GM06990 (cell line): Measurements from ENCODE around the gene ADCY5.

Experiments used
- DNase-seq: peaks from one replicate; pipeline ENCODE4 v3.0.0-alpha.2; 2011; ENCODE audit not compliant: insufficient read length; ENCODE audit errors: extremely low read depth
- H3K27me3 ChIP-seq: replicated peaks from 2 replicates; pipeline ENCODE4 v1.6.0; 2011; ENCODE audit warnings: low read length; ENCODE audit not compliant: control insufficient read depth, insufficient read depth
- H3K36me3 ChIP-seq: 2 replicates; pipeline ENCODE4 v1.5.1; 2011; ENCODE audit warnings: low read length; ENCODE audit not compliant: control insufficient read depth, insufficient read depth
- H3K4me3 ChIP-seq: replicated peaks from 2 replicates; pipeline ENCODE4 v1.5.1; 2011; ENCODE audit warnings: low read depth, mild to moderate bottlenecking, control low read depth, low read length
- CTCF ChIP-seq: IDR thresholded peaks from 2 replicates; pipeline ENCODE4 v1.5.1; 2011; ENCODE audit warnings: low read length, control low read depth, mild to moderate bottlenecking, inconsistent platforms; ENCODE audit not compliant: insufficient read depth, poor library complexity, severe bottlenecking

ADCY5 gene

DNA sequence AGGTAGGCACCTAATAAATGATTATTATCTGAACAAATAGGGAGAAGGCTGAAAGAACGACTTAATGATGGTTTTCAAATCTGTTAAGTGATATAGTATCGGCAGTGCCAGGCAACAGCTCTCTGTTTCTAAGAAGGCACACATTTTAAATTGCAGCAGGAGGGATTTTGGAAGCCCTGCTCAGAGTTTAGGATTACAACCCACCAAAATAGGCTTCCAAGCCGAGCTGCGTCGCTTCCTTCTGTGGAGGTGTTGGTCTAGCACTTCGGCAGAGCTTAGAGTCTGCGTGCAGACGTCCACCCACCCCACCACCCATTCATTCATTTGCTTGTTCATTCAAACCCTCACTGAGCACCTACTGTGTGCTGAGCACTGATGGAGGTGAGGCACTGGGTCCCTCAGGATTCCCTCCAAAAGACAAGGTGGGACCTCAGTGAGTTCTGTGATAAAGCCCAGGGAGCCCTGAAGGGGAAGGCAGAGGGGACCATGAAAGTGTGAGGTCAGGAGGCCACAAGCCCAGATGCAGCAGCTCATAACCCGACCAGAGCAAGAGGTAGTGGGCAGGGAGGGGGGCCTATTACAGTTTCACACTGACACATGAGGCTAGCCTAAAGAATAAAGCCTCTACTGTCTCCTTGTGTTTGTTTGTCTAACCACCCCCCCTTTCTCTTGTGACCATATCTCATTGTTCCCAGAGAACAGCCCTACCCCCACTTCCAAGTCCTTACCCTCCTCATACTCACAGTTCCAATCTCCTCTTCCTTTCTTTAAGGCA, 8.9 kb downstream of the ADCY5 start:
- TF ChIP-seq CTCF: no peak
- Histone ChIP-seq H3K27me3 (no peaks in the 10 kb centered on the region; the same call in none of the 2 replicates), H3K4me3 (no peak overlapping the region), H3K36me3 (no peaks in the 10 kb centered on the region)
- DNase-seq: no peak

- Histone ChIP-seq H3K4me3 (no peak overlapping the region), H3K27me3 (peaks cover 4% of the 10 kb centered on the region), H3K36me3 (no peaks in the 10 kb centered on the region)
- no peak for DNase-seq
- no peak for TF ChIP-seq CTCF
Observed at GRCh38 chr3:123432832-123433523, 15.9 kb downstream of the ADCY5 start.

GRCh38 chr3:123431658-123432324, 17.1 kb downstream of the ADCY5 start:
- H3K36me3 ChIP-seq: no peaks in the 10 kb centered on the region
- no peak for DNase-seq
- H3K27me3 ChIP-seq: peaks cover 5% of the 10 kb centered on the region
- H3K4me3 ChIP-seq: no peak overlapping the region
- no peak for TF ChIP-seq CTCF

DNA sequence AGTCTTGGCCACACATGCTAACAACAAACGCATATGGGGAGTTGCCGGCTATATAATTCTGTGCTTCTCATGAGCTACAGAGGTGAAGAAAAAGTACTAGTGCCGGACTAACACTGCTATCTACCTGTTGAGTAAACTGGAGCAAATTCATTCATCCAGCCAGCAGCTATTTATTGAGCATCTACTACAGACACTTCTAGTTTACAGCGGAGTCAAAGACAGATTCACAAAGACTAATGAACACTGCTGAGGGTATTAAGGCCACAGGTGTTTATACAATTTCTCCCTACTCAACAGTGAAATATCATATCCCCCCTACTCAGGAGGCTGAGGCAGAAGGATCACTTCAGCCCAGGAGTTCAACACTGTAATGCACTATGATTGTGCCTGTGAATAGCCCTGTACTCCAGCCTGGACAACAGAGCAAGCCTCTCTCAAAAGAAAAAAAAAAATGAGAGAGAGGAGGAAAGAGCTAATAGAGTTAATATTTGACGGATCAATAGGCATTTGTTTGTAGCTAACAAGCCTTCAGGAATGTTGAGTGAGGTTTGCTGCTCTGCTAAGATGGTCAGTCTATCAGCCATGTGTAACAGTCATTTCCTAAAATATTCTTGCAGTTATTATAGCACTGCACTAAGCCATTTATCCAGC, 17.8 kb downstream of the ADCY5 start:
- Histone ChIP-seq H3K27me3 (peaks cover 5% of the 10 kb centered on the region), H3K4me3 (no peak overlapping the region), H3K36me3 (no peaks in the 10 kb centered on the region)
- no peak for TF ChIP-seq CTCF
- no peak for DNase-seq

DNA sequence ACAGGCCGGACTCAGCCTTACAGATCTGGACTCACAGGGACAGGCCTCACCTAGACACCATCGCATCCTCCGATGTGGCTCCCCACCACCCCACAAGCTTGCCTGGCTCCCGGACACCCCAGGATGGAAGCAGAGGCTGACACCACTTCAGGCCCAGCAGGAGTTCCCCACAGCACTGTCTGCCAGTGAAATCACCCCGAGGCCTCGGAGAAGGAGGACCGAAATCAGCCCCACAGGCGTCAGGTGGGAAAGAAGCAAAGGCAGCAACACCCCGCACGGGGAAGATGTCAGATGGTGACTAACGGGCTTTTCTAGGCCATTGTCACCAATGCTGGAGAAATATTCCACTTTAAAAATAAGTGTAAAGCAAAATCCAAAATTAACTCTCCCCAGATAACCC, 18.6 kb downstream of the ADCY5 start:
- DNase-seq: no peak
- Histone ChIP-seq H3K36me3 (no peaks in the 10 kb centered on the region), H3K4me3 (no peak overlapping the region), H3K27me3 (peaks cover 5% of the 10 kb centered on the region)
- TF ChIP-seq CTCF: no peak
